CD4-positive, alpha-beta T cell treated with Interleukin-17A for 4 hours (primary cell): Measurements from ENCODE around the gene ASPN.

Experiments used
- DNase-seq: peaks from one replicate; pipeline ENCODE4 v3.0.0-alpha.2; 2020; ENCODE audit warnings: mixed read lengths

ASPN gene

GRCh38 chr9:92482329-92482728, at the start of gene ASPN:
Gene ASPN (minus strand): TSS chr9:92482506.
- no peak for DNase-seq

- no peak for DNase-seq
These were observed 48.6 kb upstream of the ASPN start for GRCh38 chr9:92530893-92531292.

- DNase-seq, result no peak
These were observed 46.8 kb upstream of the ASPN start for GRCh38 chr9:92529124-92529523.

- DNase-seq, result no peak
These were observed 46.2 kb upstream of the ASPN start for GRCh38 chr9:92528522-92528849.

- DNase-seq, result no peak
These were observed 45.7 kb upstream of the ASPN start for GRCh38 chr9:92527832-92528521.

- no peak for DNase-seq
These were observed 45.1 kb upstream of the ASPN start for GRCh38 chr9:92527291-92527828.

- DNase-seq, result no peak
These were observed 43.0 kb upstream of the ASPN start for GRCh38 chr9:92525306-92525705.

- DNase-seq, result no peak
These were observed 42.6 kb upstream of the ASPN start for GRCh38 chr9:92524881-92525280.

GRCh38 chr9:92522983-92523970, 41.0 kb upstream of the ASPN start:
- no peak for DNase-seq

GRCh38 chr9:92520837-92521236, 38.5 kb upstream of the ASPN start:
- no peak for DNase-seq

- DNase-seq, result no peak
These were observed 35.9 kb upstream of the ASPN start for GRCh38 chr9:92518199-92518598.

GRCh38 chr9:92517046-92517445, 34.7 kb upstream of the ASPN start:
- DNase-seq, result no peak

GRCh38 chr9:92516521-92516920, 34.2 kb upstream of the ASPN start:
- DNase-seq, result no peak

- no peak for DNase-seq
These were observed 32.3 kb upstream of the ASPN start for GRCh38 chr9:92514635-92515034.

GRCh38 chr9:92513349-92513748, 31.0 kb upstream of the ASPN start:
- no peak for DNase-seq

- no peak for DNase-seq
These were observed 30.3 kb upstream of the ASPN start for GRCh38 chr9:92512622-92513021.

- DNase-seq, result no peak
These were observed 28.4 kb upstream of the ASPN start for GRCh38 chr9:92510747-92511146.

GRCh38 chr9:92509050-92509449, 26.7 kb upstream of the ASPN start:
- DNase-seq, result no peak

GRCh38 chr9:92508018-92508820, 25.9 kb upstream of the ASPN start:
- DNase-seq, result no peak

- DNase-seq, result no peak
These were observed 25.2 kb upstream of the ASPN start for GRCh38 chr9:92507496-92507895.

- no peak for DNase-seq
These were observed 24.7 kb upstream of the ASPN start for GRCh38 chr9:92507005-92507404.

- no peak for DNase-seq
These were observed 24.0 kb upstream of the ASPN start for GRCh38 chr9:92506184-92506857.

GRCh38 chr9:92504881-92505280, 22.6 kb upstream of the ASPN start:
- DNase-seq, result no peak
